ENCODE measurements around the gene COX4I2.
"Not testable (repeated sequence)": the region's sequence is repeated elsewhere in the genome, so short reads cannot be mapped to it uniquely, and the experiment has no call there.

COX4I2 gene

DNA sequence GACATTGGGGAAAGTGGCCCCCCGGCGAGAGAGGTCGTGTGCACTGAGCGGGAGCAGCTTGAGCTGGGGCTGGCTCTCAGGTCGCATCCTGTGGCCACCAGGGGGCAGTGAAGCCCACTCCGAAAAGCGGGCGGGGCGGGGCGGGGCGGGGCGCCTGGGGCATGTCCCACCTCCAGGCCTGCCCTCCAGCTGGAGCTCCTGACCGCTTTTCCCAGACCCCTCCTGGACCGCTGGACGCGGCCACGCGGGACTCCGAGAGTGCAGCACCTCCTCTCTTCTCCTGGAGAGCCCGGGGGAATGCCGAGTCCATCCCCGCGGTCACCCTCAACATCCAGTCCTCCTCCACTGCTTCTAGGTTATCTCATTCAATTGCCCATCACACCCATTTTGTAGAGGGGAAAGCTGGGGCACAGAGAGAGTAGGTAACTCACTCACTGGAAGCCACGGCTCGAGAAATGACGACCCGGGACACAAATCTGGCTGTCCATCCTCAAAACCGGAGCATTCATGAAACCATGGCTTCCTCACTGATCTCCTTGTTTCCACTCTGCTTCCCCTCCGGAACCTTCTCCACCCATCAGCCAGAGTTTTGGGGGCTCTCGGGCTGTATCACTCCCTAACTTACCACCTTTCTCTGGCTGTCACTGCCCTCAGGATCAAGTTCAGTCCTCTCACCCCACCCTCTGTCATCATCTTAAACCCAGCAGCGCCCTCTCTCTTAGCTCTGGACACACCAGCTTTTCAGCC, 24.1 kb downstream of the COX4I2 start:
- DNase-seq: peak; percentile 58 to 73

DNA sequence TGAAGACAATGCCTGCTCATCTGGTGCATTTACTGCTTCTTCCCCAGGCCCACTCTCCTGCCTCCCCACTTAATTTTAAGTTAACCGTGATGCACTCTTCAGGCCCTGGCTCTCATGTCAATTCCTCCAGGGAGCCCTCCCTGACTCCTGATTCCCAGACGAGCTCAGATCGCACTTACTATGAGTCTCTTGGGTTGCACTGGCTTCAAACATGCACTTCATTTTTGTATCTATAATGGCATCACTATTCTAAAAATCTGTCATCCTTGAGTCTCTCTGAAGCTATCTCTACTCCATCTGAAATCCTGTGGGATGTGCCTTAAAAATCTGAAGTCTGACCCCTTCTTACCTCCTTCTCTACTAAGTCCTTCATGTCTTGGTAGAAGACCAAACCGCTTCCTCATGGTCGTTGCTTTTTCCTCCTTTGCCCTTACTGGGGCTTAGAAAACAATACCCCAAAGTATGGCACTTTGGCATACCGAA, 24.7 kb downstream of the COX4I2 start:
- DNase-seq: no peak

DNA sequence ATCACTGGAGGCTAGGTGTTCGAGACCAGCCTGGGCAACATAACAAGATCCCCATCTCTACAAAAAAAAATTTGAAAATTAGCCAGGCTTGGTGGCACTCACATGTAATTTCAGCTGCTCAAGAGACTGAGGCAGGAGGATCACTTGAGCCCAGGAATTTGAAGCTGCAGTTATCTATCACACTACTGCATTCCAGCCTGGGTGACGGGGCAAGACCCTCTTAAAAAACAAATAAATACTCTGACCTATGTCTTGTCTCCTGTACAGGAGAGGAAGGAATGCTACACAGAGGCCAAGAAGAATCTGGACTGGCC, 25.8 kb downstream of the COX4I2 start:
- no peak for DNase-seq

DNA sequence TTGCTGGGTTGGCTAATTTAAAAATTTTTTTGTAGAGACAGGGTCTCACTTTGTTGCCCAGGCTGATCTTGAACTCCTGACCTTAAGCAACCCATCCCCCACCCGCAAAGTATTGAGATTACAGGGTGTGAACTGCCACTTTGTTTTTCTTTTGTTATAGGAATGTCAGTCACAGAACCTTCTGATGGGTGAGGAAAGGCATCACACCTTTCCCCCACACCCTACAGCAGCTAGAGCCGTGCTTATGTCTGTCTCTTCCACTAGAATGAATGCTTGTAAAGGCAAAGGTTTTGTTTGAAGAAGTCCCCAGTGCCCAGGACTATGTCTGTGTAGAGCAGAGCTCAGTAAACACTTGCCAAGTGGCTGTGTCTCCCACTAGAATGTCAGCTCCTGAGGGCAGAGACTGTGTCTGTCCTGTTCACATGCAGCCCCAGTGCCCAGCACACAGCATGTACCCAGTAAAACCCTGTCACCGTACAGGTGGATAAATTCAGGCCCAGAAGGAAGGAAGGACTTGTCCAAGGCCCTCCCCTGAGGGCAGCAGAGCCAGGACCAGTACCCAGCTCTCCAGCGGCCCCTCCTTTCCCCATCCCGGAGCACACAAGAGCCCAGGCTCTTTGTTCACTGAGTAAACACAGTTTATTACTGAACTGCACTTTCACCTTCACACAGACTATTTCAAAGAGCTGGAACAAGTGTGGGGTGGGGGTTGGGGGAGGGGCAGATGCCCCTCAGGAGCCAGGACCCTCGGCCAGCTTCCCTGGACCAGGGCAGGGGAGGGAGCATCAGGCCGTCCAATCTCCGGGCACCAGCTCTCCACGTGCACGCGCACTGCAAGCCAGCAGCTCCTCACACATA, 26.4 kb downstream of the COX4I2 start:
- DNase-seq: no peak

DNA sequence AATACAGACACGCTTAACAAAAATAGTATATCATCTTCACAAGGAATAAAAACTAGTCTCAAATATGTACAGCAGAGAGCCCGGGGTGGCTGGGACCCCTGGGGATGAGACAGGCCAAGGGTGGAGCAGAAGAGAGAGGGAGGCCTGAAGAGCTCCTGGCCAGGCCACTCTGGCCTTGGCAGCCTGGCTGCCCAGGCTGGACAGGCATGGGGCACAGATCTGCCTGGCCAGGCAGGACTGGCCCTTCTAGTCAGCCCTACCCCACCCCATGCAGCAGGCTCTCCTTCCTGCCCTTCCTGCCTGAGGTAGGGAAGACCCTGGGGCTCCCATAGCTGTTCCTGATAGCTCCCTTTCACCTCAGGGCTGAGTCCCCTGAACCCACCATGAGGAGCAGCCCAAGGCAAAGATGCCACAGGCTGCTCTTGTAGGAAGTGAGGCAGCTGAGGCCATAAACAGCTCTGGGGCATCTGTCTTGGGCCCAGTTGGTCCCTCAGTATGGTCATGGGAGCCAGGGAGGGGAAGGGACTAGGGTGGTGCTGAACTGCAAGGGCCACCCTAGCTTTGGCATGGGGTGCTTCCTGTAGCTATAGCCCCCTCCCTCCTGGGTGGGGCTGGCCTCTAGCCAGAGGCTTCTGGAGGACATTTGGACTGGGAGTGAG, 27.1 kb downstream of the COX4I2 start:
- DNase-seq: no peak

DNA sequence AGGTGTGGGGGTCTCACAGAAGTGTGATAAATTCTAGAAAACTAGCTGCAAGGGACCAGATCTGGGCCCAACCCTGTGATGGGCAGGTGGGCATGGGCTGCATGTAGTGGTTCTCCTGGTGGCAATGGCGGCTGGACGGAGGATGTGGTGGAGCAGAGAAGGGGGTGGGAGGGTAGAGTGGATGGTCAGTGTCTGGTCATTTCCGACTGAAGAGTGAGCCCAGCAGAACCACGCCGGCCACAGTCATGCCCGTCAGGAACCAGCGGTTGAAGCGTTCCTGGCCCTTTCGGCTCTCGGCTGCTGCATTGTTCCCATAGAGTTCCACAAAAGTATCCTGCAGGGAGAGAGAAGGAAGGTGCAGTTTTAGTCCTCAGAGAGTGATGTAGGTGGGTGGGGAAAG, 28.0 kb downstream of the COX4I2 start:
- no peak for DNase-seq

DNA sequence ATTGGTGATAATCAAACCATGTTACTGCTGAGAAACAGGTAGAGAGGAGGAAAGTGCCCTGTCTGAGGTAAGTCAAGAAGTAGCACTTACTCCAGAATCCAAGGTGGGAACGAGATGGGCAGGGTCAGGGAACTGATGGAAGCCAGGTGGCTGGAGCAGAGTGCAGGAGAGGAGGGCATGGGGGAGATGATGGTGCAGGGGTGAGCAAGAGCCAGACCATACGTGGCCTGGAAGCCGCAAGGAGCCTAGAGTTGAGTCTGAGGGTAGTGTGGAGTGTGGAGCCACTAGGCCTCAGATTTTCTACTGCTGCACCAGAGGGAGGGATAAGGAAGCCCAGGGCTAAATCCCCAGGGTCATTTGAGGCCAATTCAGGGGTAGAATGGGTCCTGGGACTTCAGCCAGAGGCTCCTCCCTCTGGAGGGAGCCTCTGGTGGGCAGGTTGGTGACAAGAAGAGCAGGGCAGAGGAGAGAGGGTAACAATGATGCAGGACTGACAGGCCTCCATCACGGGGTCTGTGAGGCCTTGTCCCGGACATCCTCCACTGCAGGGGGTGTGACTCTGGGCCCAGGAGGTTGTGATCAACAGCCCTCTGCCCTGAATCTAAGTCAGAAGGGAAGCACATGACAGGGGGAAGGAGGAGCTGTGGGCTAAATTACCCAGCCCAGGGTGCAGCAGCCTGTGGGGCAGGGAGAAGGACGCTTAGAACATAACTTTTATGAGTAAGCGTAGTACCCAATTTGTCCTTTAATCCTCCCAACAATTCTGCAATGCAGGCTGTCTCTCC, 28.7 kb downstream of the COX4I2 start:
- peak; percentile 93 to 98 for DNase-seq

DNA sequence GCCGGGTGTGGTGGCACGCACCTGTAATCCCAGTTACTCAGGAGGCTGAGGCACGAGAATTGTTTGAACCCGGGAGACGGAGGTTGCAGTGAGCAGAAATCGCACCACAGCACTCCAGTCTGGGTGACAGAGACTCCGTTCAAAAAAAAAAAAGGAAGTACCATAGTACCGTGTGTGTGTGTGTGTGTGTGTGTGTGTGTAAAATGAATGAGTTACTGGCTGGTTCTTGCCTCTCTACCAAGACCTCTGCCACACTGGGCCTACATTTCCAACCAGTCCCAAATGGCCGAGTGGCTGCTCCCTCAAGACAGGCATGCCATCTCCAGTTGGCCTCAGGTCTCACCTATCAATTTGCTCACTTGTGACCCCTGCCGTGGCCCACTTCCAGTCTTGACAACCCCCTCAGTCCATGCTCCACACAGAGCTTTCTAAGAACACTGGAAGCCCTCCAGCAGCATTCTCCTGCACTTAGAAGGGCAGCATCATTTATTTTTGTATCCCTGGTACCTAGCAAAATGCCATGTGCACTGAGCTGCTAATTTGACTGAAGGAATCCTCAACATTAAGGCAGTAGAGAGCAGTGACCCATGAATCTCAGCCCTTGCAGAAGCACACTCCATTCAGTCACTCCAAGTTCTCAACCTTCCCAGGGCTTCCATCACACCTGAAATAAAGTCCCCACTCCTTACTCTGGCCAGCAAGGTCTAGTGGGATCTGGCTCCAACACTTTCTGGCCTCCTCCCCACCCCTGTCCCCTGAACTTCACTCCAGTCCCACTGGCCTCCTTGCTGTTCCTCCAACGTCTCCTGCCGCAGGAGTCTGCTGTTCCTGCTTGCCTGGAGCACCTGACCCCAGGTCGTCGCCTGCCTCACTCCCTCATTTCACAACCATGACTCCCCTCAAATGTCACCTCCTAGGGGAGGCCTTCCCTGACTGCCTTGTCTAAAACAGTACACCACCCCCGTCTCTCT, 29.9 kb downstream of the COX4I2 start:
- peak; percentile 69 to 74 for DNase-seq

DNA sequence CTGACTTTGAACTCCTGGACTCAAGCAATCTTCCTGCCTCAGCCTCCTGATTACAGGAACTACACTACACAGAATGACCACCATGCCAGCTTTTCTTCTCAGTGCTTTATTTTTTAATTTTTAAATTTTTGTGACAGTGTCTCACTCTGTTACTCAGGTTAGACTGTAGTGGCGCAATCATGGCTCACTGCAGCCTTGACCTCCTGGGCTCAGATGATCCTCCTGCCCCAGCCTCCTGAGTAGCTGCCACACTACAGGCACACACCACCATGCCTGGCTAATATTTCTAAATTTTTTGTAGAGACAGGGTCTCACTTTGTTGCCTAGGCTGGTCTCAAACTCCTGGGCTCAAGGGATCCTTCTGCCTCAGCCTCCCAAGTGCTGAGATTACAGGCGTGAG, 31.2 kb downstream of the COX4I2 start:
- not testable (repeated sequence) for DNase-seq

DNA sequence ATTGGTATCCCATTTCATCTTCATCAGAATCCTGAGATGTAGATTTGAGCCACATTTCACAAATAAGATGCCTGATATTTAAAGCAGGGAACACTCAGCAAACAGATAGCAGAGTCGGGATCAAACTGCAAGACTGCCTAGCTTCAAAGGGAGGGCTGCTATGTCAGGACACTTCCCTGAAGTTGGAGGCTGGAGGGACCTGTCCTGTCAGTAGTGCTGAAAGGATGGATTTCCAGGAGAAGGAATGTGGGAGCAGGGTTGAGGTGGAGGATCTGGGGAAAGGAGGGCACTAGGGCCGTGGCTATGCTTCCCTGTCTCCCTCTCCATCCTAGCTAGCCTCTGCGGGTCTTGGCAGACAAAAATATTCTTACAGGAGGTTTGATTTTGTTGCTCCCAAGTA, 32.2 kb downstream of the COX4I2 start:
- no peak for DNase-seq

DNA sequence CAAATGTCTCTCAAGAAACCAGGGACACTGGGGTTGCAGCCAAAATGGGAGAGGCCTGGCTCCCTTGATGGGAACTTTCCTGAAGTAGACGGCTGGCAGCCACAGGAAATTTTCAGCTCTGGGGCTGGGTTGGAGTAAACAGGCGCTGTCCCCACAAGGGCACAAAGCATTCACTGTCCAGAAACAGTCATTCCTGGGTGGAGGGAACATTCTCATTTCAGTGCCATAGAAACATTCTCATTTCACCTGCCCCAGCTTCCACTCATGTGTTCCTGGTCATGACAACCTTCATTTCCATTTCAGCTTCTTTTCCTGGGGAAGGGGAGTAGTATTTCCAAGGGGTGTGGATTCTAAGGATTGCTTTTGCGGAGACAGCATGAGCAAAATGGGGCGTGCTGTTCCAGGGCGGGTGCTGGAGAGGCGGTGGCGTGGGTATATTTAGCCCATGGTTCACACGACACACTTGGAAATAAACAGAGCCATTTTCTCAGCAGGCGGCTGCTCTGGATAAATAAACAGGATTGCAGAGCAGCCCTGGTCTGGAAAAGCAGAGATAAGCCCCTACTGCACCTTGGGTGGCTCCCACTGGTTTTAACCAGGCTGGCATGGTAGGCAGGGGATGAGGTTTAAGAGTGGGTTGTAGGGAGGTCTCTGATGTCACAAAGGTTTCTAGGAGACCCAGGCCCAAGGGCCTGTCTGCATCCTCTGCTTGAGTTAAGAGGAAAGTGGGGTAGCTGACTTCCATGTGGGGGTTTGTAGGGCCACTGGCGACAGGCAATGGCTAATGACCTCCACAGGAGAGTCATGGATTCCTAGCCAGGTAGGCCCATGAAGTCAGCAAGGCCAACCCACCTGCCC, 32.9 kb downstream of the COX4I2 start:
- DNase-seq: no peak

DNA sequence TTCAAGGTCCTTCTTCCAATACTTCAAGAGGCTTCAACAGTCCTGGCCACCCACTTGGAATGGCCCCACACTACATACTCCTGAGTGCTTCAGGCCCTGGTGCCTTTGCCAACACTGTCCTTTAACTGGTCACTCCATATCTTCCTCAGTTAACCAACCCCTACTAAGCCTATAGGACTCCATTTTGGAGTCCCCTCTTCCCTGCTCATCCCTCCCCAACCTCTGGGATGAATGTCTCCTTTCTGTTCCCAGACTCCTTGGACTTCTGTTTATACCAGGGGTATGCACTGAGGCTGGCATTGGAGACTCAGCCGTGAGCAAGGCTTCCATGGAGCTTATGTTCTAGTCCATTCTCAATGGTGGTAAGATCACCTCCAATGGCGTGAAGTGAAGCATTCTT, 33.6 kb downstream of the COX4I2 start:
- DNase-seq: no peak

DNA sequence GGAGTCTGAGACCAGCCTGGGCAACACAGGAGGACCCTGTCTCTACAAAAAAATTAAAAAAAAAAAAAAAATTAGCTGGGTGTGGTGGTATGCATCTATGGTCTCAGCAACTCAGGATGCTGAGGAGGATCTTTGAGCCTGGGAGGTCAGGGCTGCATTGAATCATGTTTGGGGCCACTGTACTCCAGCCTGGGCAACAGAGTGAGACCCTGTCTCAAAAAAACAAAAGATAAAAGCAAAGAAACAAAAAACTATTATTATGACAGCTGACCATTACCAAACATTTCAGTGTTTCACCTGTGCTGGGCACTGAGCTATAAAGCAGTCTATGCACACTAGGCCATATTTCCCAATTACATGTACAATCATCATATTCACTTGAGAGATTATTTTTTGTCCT, 35.7 kb downstream of the COX4I2 start:
- DNase-seq: no peak

DNA sequence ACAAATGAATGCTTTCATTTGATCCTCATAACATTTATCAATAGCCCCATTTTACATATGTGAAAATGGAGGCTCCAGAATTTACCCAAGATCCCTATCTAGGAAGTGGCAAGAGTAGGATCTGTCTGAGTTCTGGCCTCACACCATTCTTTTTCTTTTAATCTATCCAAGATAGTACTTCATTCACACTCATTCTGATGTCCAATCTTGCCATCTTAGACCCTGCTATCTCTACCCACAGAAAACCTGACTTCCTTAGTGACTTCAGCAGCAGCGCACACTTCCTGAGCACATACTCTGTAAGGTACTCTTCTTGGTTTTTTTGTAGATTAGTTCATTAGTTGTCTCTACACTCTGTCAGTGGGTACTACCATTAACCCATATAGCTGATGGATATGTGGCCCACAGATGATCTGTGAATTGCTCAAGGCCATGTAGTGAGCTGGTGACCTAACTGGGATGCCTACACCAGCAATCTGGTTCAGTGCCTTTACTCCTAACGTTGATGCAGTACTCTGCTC, 36.3 kb downstream of the COX4I2 start:
- DNase-seq: no peak

DNA sequence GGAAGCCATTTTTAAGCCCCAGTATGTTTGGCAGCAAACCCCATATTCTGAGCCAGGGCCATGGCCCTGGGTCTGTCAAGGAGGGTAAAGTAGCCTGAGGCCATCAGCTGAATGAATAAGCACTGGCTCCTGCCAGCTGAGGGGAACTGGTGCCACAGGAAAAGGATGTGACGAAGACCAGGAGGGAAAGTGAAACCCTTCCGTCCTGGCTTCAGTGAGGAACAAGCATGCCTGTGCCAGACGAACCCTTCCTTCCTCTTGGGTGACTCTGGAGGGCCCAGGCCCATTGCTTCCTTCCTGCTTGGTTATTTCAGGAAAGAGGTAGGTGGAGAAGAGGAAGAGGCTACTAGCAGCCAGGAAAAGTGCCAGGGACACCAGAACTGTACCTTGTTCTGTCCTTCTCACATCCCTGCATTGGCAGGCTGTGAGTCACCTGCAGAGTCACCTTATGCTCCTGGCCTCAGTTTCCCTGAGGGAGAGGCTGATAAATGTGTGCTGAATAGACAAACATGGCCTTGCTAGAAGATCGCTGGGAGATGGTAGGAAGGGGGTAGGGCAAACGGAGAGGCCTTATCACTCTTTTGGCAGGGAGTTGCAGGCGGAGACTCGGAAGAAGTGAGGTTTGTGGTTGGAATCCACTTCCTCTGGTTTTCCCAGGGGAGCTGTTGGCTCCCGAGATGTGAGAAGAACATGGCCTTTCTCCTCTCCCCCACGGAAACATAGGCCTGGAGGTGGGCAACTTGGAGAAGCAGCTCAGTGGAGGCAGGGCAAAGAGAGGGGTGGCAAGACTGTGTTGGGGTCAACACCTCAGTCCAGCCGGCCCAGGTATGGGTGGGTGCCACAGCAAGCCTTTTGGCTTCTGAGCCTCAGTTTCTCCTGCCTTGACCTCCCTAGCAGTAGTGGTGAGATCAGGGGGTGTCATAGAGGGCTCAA, 37.4 kb downstream of the COX4I2 start:
- DNase-seq: peak; percentile 95 to 96

DNA sequence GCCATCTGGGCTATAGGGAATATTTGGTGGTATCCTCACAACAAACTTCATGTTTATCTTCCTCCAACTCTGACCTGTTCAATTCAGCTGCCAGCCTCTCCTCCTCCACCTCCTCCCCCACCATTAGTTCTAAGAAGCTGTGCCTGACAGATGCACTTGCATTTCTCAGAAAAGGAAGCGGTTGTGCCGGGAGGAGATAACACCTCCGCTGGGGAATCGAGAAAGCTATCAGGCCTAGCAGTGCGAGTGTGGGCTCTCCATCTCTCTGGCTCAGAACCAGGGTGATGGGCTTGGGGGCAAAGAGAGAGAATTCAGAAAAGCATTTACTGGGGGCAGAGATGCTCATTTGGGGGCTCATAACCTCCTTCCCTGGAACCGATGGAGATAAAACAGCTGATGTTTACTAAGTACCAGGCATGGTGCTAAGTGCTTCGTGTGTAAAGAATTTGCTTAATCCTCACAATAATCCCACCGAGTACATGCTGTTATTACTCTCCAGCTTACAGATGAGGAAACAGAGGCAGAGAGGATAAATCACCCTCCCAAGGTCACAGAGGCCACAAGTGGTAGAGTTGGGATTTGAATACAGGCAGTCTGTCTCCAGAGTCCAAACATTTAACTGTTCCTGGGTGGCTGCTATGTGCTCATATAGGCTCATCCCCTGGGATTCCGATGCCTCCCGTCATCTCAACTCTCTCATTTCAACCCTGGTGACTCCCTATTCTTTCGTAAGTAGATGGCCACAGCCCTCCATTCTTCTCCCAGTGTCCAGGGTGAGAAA, 38.3 kb downstream of the COX4I2 start:
- DNase-seq: peak; percentile 53 to 61

DNA sequence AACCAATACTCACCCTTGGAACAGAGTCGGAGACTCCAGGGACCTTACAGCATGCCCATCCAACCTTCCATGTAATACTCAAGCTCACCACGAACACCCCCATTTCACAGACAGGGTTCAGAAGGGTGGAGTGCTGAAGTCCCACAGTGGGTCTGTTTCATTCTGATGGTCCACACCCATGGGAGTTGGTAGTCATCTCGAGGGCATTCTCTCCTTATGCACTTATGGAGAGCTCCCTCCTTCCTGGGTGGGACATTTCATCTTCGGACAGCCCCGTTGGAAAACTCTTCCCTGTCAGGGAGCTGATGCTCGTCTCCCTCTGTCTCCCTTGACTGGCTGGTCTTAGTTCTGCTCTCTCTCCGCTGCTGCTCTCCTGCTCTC, 38.9 kb downstream of the COX4I2 start:
- DNase-seq: no peak

DNA sequence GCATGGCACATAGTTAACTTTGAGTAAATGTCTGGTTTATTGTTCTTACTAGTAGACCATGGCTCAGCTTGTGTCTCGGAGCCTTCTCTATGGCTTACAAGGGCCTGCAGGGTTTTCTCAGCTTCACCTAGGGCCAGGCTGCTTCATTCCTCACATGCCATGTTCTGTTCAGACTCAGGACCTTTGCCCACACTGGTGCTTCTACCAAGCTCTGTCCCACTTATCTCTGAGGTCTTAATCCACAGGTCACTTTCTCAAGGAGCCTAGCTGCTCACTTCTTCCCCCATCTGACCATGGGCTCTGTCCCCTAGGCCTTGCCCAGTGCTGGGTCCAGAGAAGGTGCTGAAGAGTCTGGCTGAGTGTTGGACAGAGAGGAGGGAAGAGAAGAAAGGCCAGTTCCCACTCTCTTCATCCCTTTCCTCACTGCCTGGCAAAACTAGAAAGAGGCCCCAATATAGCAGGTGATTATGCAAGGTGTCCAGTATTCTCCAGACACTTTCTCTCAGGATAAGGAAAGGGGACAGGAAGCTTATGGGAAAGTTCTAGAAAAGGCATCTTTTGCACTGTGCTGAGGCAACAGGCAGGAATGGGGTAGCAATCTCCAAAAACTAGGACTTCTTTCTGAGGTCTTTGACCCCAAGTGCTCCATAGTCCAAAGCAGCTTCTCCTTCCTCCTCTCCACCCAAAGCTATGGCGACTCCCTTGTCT, 40.0 kb downstream of the COX4I2 start:
- no peak for DNase-seq
